ENCODE measurements around the gene ADAM33.

- no peak for TF ChIP-seq GATA2 (IDR thresholded peaks at IDR 0.05; ENCODE audit: low read depth, low read length)
- TF ChIP-seq GATA3 (IDR thresholded peaks at IDR 0.05; ENCODE audit: low read depth, low read length) = no peak
Observed at GRCh38 chr20:3694864-3695263, 13.1 kb upstream of the ADAM33 start.
